Naive thymus-derived CD8-positive, alpha-beta T cell (primary cell): ENCODE measurements around the gene SULT1A1. TPM values are rescaled to one million over a fixed set of nuclear protein-coding genes. Genes with fewer than 3 reads are reported as not detected.
A peak's percentile ranks its signal among the peaks of the same experiment; 100 is the strongest.
"Not testable (repeated sequence)": the region's sequence is repeated elsewhere in the genome, so short reads cannot be mapped to it uniquely, and the experiment has no call there.

ENCODE experiments used
- ATAC-seq, 2 donors: fragments of 150-1000 bp; cut with Tn5 transposase in 1 of 2; sonication (Bioruptor Pico), chemical (Tn5 transposase) in 1 of 2; 1 replicate in 1 of 2; 2 replicates in 1 of 2; pipeline ENCODE4 v1.10.0; 2021; ENCODE audit warnings: mild to moderate bottlenecking in 2 of 2, moderate library complexity in 2 of 2
- POLR2A ChIA-PET: fragments of 350-600 bp; sonication (Branson Sonifier 250); formaldehyde crosslinking; loops from one replicate; lab custom pipeline; 2021; ENCODE audit warnings: antibody characterized with exemption; lab: Charles Lee
- DNase-seq, 10 donors: peaks; one replicate each; pipeline versions ENCODE4 v3.0.0 to v3.0.0-alpha.2; 2020 to 2022
- H3K27ac Mint-ChIP-seq, 10 donors: one replicate each; pipeline ENCODE4 v1.8.0; 2020 to 2022; ENCODE audit warnings: mild to moderate bottlenecking in 10 of 10, mixed read lengths in 10 of 10, moderate library complexity in 4 of 10, inconsistent platforms in 1 of 10
- H3K27me3 Mint-ChIP-seq, 5 donors: one replicate each; pipeline ENCODE4 v1.8.0; 2021 to 2022; ENCODE audit warnings: mixed read lengths in 5 of 5
- H3K36me3 Mint-ChIP-seq, 3 donors: one replicate each; pipeline ENCODE4 v1.8.0; 2020 to 2022; ENCODE audit warnings: mixed read lengths in 3 of 3, mild to moderate bottlenecking in 2 of 3, inconsistent platforms in 1 of 3
- H3K4me1 Mint-ChIP-seq, 4 donors: one replicate each; pipeline ENCODE4 v1.8.0; 2021 to 2022; ENCODE audit warnings: mixed read lengths in 4 of 4
- H3K4me3 Mint-ChIP-seq, 10 donors: one replicate each; pipeline ENCODE4 v1.8.0; 2020 to 2022; ENCODE audit warnings: mild to moderate bottlenecking in 10 of 10, mixed read lengths in 10 of 10, moderate library complexity in 6 of 10, inconsistent platforms in 1 of 10
- H3K9me3 Mint-ChIP-seq, 9 donors: one replicate each; pipeline ENCODE4 v1.8.0; 2020 to 2022; ENCODE audit warnings: mixed read lengths in 9 of 9, mild to moderate bottlenecking in 3 of 9, inconsistent platforms in 1 of 9, moderate library complexity in 1 of 9
- polyA plus RNA-seq, 3 donors: library from polyadenylated mRNA; unstranded; fragments of 300-500 nt; fragmentation: Illumina TruSeq; gene quantifications; one replicate each; pipeline ENCODE4 v1.2.3, GENCODE V29; 2021
- total RNA-seq, 8 experiments: library from RNA in 2 of 8; stranded (reverse) in 2 of 8; gene quantifications; one replicate each; pipeline ENCODE4 v1.2.3 and lab custom pipeline; 2021 to 2026

SULT1A1 gene
- total and polyA plus RNA-seq, 5 experiments from 2014 or later: 3.3 to 20.9 (median 12.6) TPM

GRCh38 chr16:28596115-28596630, 13.7 kb downstream of the SULT1A1 start:
- Mint-ChIP-seq H3K4me1 (peaks cover 2 to 20% (median 10%) of the 10 kb centered on the region in 4 donors), H3K27ac (peak overlapping the region in 2 of 10 donors; percentile 79 to 82), H3K27me3 (no peaks in the 10 kb centered on the region), H3K36me3 (peaks cover 0 to 17% (median 0%) of the 10 kb centered on the region in 3 donors), H3K9me3 (no peaks in the 10 kb centered on the region), H3K4me3 (no peak overlapping the region)
- POLR2A ChIA-PET: interaction anchor here (1.7 kb wide), 1 partner anchor 27 kb away, joined by 4 read pairs; no protein-coding TSS in a partner anchor
- ATAC-seq (no peak), DNase-seq (no peak)

- Mint-ChIP-seq H3K36me3 (peaks cover 0 to 25% (median 0%) of the 10 kb centered on the region in 3 donors), H3K27ac (peak overlapping the region in 4 of 10 donors; percentile 6 to 72 (median 59)), H3K4me1 (peaks cover 2 to 20% (median 10%) of the 10 kb centered on the region in 4 donors)
- H3K9me3 Mint-ChIP-seq, H3K4me3 Mint-ChIP-seq, ATAC-seq, POLR2A ChIA-PET, H3K27me3 Mint-ChIP-seq, DNase-seq: not testable (repeated sequence)
These were observed 14.4 kb downstream of the SULT1A1 start for GRCh38 chr16:28595451-28595850.

GRCh38 chr16:28592979-28593553, 16.8 kb downstream of the SULT1A1 start:
- Mint-ChIP-seq H3K27me3 (no peaks in the 10 kb centered on the region), H3K36me3 (peaks cover 0 to 45% (median 4%) of the 10 kb centered on the region in 3 donors), H3K9me3 (no peaks in the 10 kb centered on the region), H3K4me3 (no peak overlapping the region), H3K27ac (peak overlapping the region in 8 of 10 donors; percentile 29 to 82 (median 72)), H3K4me1 (peaks cover 2 to 20% (median 10%) of the 10 kb centered on the region in 4 donors)
- ATAC-seq (no peak), DNase-seq (no peak)
- POLR2A ChIA-PET: no interaction called here

- no peak for ATAC-seq
- POLR2A ChIA-PET: interaction anchor here (0.6 kb wide), 1 partner anchor 1098 kb away, joined by 3 read pairs; no protein-coding TSS in a partner anchor
- Mint-ChIP-seq H3K9me3 (no peaks in the 10 kb centered on the region), H3K4me1 (peaks cover 2 to 15% (median 8%) of the 10 kb centered on the region in 4 donors), H3K27ac (peak overlapping the region in 6 of 10 donors; percentile 19 to 85 (median 70)), H3K4me3 (no peak overlapping the region), H3K27me3 (no peaks in the 10 kb centered on the region), H3K36me3 (peaks cover 0 to 50% (median 4%) of the 10 kb centered on the region in 3 donors)
- DNase-seq: no peak
These were observed 17.3 kb downstream of the SULT1A1 start for GRCh38 chr16:28592511-28592910.

GRCh38 chr16:28591355-28591754, 18.5 kb downstream of the SULT1A1 start:
- POLR2A ChIA-PET: no interaction called here
- Mint-ChIP-seq H3K36me3 (peaks cover 0 to 61% (median 11%) of the 10 kb centered on the region in 3 donors), H3K4me1 (peaks cover 0 to 10% (median 4%) of the 10 kb centered on the region in 4 donors), H3K27ac (peak overlapping the region in 4 of 10 donors; percentile 22 to 70 (median 63)), H3K27me3 (no peaks in the 10 kb centered on the region), H3K4me3 (no peak overlapping the region), H3K9me3 (no peaks in the 10 kb centered on the region)
- DNase-seq (no peak), ATAC-seq (no peak)

GRCh38 chr16:28590384-28591340, 19.2 kb downstream of the SULT1A1 start:
- DNase-seq: no peak
- Mint-ChIP-seq H3K27me3 (no peaks in the 10 kb centered on the region), H3K4me1 (peaks cover 0 to 9% (median 4%) of the 10 kb centered on the region in 4 donors), H3K9me3 (no peaks in the 10 kb centered on the region), H3K4me3 (no peak overlapping the region), H3K36me3 (peaks cover 0 to 68% (median 11%) of the 10 kb centered on the region in 3 donors), H3K27ac (peak overlapping the region in 6 of 10 donors; percentile 8 to 70 (median 58))
- no peak for ATAC-seq
- POLR2A ChIA-PET: no interaction called here

- ATAC-seq: no peak
- peaks cover 0 to 8% (median 4%) of the 10 kb centered on the region in 4 donors for H3K4me1 Mint-ChIP-seq
- peaks cover 0 to 75% (median 11%) of the 10 kb centered on the region in 3 donors for H3K36me3 Mint-ChIP-seq
- H3K4me3 Mint-ChIP-seq: no peak overlapping the region
- no peaks in the 10 kb centered on the region for H3K27me3 Mint-ChIP-seq
- no peaks in the 10 kb centered on the region for H3K9me3 Mint-ChIP-seq
- peak overlapping the region in 1 of 10 donors; percentile 13 for H3K27ac Mint-ChIP-seq
- POLR2A ChIA-PET: no interaction called here
- no peak for DNase-seq
These were observed 19.9 kb downstream of the SULT1A1 start for GRCh38 chr16:28589930-28590329.

- H3K27ac Mint-ChIP-seq: peak overlapping the region in 1 of 10 donors; percentile 71
- no peaks in the 10 kb centered on the region for H3K9me3 Mint-ChIP-seq
- peaks cover 0 to 8% (median 4%) of the 10 kb centered on the region in 4 donors for H3K4me1 Mint-ChIP-seq
- no peaks in the 10 kb centered on the region for H3K27me3 Mint-ChIP-seq
- no peak overlapping the region for H3K4me3 Mint-ChIP-seq
- POLR2A ChIA-PET: no interaction called here
- ATAC-seq: no peak
- H3K36me3 Mint-ChIP-seq: peaks cover 0 to 82% (median 11%) of the 10 kb centered on the region in 3 donors
- DNase-seq: no peak
These were observed 20.8 kb downstream of the SULT1A1 start for GRCh38 chr16:28589069-28589468.

GRCh38 chr16:28587386-28587785, 22.5 kb downstream of the SULT1A1 start:
- peaks cover 0 to 94% (median 11%) of the 10 kb centered on the region in 3 donors for H3K36me3 Mint-ChIP-seq
- H3K4me1 Mint-ChIP-seq: peaks cover 0 to 2% (median 0%) of the 10 kb centered on the region in 4 donors
- no peaks in the 10 kb centered on the region for H3K9me3 Mint-ChIP-seq
- no peaks in the 10 kb centered on the region for H3K27me3 Mint-ChIP-seq
- H3K4me3 Mint-ChIP-seq: no peak overlapping the region
- no peak for DNase-seq
- peak overlapping the region in 3 of 10 donors; percentile 28 to 38 (median 33) for H3K27ac Mint-ChIP-seq
- POLR2A ChIA-PET: no interaction called here
- ATAC-seq: no peak

GRCh38 chr16:28586466-28586865, 23.4 kb downstream of the SULT1A1 start:
- ATAC-seq (no peak), DNase-seq (no peak)
- Mint-ChIP-seq H3K36me3 (peaks cover 5 to 94% (median 17%) of the 10 kb centered on the region in 3 donors), H3K9me3 (no peaks in the 10 kb centered on the region), H3K27ac (peak overlapping the region in 1 of 10 donors; percentile 20), H3K27me3 (no peaks in the 10 kb centered on the region), H3K4me3 (no peak overlapping the region), H3K4me1 (peaks cover 0 to 2% (median 0%) of the 10 kb centered on the region in 4 donors)
- POLR2A ChIA-PET: interaction anchor here (0.7 to 1.0 kb wide), 3 partner anchors 25 to 1215 kb away, joined by 3 to 5 read pairs (median 4); no protein-coding TSS in a partner anchor

GRCh38 chr16:28585674-28586073, 24.2 kb downstream of the SULT1A1 start:
- H3K4me1 Mint-ChIP-seq: peaks cover 0 to 2% (median 0%) of the 10 kb centered on the region in 4 donors
- H3K27me3 Mint-ChIP-seq: no peaks in the 10 kb centered on the region
- H3K27ac Mint-ChIP-seq: peak overlapping the region in 1 of 10 donors; percentile 51
- ATAC-seq (no peak), DNase-seq (no peak)
- POLR2A ChIA-PET: interaction anchor here (0.5 to 1.0 kb wide), 4 partner anchors 24 to 1216 kb away, joined by 3 to 5 read pairs (median 4); no protein-coding TSS in a partner anchor
- H3K9me3 Mint-ChIP-seq: no peaks in the 10 kb centered on the region
- H3K36me3 Mint-ChIP-seq: peaks cover 5 to 94% (median 22%) of the 10 kb centered on the region in 3 donors
- H3K4me3 Mint-ChIP-seq: no peak overlapping the region

GRCh38 chr16:28580726-28581315, 29.0 kb downstream of the SULT1A1 start:
- POLR2A ChIA-PET: no interaction called here
- no peaks in the 10 kb centered on the region for H3K27me3 Mint-ChIP-seq
- H3K36me3 Mint-ChIP-seq: peaks cover 5 to 64% (median 12%) of the 10 kb centered on the region in 3 donors
- ATAC-seq: no peak
- peak overlapping the region in 3 of 10 donors; percentile 10 to 58 (median 15) for H3K27ac Mint-ChIP-seq
- peaks cover 0 to 16% (median 4%) of the 10 kb centered on the region in 4 donors for H3K4me1 Mint-ChIP-seq
- DNase-seq: no peak
- no peak overlapping the region for H3K4me3 Mint-ChIP-seq
- H3K9me3 Mint-ChIP-seq: no peaks in the 10 kb centered on the region
